PC-9 (cell line): ENCODE results near the gene CTSF. TPM values are rescaled to one million over a fixed set of nuclear protein-coding genes. Genes with fewer than 3 reads are reported as not detected.

Experiments used
- BruUV-seq: library from RNA; stranded (reverse); fragments of 400-500 nt; replicated peaks from 2 replicates; lab custom pipeline; 2021; lab: Mats Ljungman, UMichigan
- CTCF ChIA-PET: fragments of 300-600 bp; sonication (Branson Sonifier 250); formaldehyde crosslinking; loops from one replicate; lab custom pipeline; 2022; ENCODE audit warnings: antibody characterized with exemption; lab: Charles Lee
- POLR2A ChIA-PET: fragments of 300-600 bp; sonication (Branson Sonifier 250); formaldehyde crosslinking; loops from one replicate; lab custom pipeline; 2022; ENCODE audit warnings: antibody characterized with exemption; ENCODE audit not compliant: unreplicated experiment; lab: Charles Lee
- DNase-seq, 2 experiments: peaks; one replicate each; pipeline versions ENCODE4 v3.0.0 to v3.0.0-alpha.2; 2015 to 2022; ENCODE audit warnings: mixed read lengths in 1 of 2
- H2AFZ ChIP-seq: fragments of 200-600 bp; sonication (generic); 2 replicates; pipeline ENCODE4 v1.8.1; 2017; ENCODE audit warnings: antibody characterized with exemption
- H3F3A ChIP-seq: fragments of 200-600 bp; sonication (generic); 2 replicates; pipeline ENCODE4 v1.8.1; 2017; ENCODE audit warnings: antibody characterized with exemption, mild to moderate bottlenecking, low read depth; ENCODE audit not compliant: insufficient read depth
- H3K27ac ChIP-seq: fragments of 200-600 bp; sonication (generic); 2 replicates; pipeline ENCODE4 v1.6.1; 2016; ENCODE audit warnings: mixed run types
- H3K27me3 ChIP-seq: fragments of 200-600 bp; sonication (generic); 2 replicates; pipeline ENCODE4 v1.6.1; 2016; ENCODE audit warnings: low read depth, mixed run types; ENCODE audit not compliant: insufficient read depth
- H3K36me3 ChIP-seq: fragments of 200-600 bp; sonication (generic); 2 replicates; pipeline ENCODE4 v1.6.1; 2016; ENCODE audit warnings: low read depth, mixed run types
- H3K4me1 ChIP-seq: fragments of 200-600 bp; sonication (generic); replicated peaks from 2 replicates; pipeline ENCODE4 v1.6.1; 2016; ENCODE audit warnings: mixed run types; ENCODE audit not compliant: insufficient read depth
- H3K4me2 ChIP-seq: fragments of 200-600 bp; sonication (generic); 2 replicates; pipeline ENCODE4 v1.6.1; 2017; ENCODE audit warnings: mixed run types
- H3K4me3 ChIP-seq: fragments of 200-600 bp; sonication (generic); 2 replicates; pipeline ENCODE4 v1.6.1; 2016; ENCODE audit warnings: mixed run types
- H3K79me2 ChIP-seq: fragments of 200-600 bp; sonication (generic); 2 replicates; pipeline ENCODE4 v1.6.1; 2017; ENCODE audit warnings: low read depth, mixed run types
- H3K9me2 ChIP-seq: fragments of 200-600 bp; sonication (generic); 2 replicates; pipeline ENCODE4 v1.8.1; 2017; ENCODE audit warnings: mild to moderate bottlenecking; ENCODE audit not compliant: insufficient read depth
- H3K9me3 ChIP-seq: fragments of 200-600 bp; sonication (generic); 2 replicates; pipeline ENCODE4 v1.8.1; 2016; ENCODE audit warnings: low read depth; ENCODE audit not compliant: insufficient read depth
- H4K20me1 ChIP-seq: fragments of 200-600 bp; sonication (generic); 2 replicates; pipeline ENCODE4 v1.8.1; 2017; ENCODE audit not compliant: insufficient read depth
- EZH2 ChIP-seq: fragments of 200-600 bp; sonication (generic); IDR thresholded peaks from 2 replicates; pipeline ENCODE4 v1.8.0; 2017; ENCODE audit warnings: antibody characterized with exemption, low read depth
- intact Hi-C: fragments of 100-400 bp; cut with micrococcal nuclease; formaldehyde crosslinking; loops from one replicate; pipeline ENCODE4 v1.10.0; 2022; ENCODE audit not compliant: unreplicated experiment
- total RNA-seq: library from RNA; stranded (reverse); gene quantifications from 2 replicates; pipeline ENCODE4 v1.2.3, GENCODE V29; 2021
- TF ChIP-seq, protein P1 (sequence below): fragments of 200-600 bp; sonication (generic); conservative IDR thresholded peaks from 2 replicates; pipeline ENCODE4 v1.6.1; 2017; ENCODE audit warnings: mixed run types, antibody characterized with exemption, mild to moderate bottlenecking, moderate library complexity

The CTSF gene
- total RNA-seq, 1 experiment from 2014 or later: 34.3 TPM

DNA sequence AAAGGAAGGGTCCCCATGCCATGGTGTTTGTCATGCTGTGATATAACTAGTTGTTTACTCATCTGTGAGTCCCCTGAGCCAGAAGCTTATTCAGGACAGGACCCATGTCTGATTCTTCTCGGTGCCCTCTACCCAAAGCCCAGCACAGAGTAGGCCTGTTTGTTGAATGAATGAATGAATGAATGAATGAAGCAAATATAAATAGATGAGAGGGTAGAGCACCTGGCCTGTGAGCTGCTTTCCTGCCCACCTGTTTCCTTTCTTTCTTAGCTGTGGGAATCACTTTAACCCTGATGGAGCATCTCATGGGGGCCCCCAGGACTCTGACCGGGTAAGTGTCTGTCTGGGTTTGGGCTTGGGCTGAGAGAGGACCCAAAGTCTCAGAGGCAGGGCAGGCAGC, 31.8 kb upstream of the CTSF start:
- CTCF ChIA-PET: no interaction called here
- Histone ChIP-seq H3K27me3 (no peaks in the 10 kb centered on the region), H3K36me3 (no peaks in the 10 kb centered on the region; the same call in 1 of the 2 replicates), H3F3A (no peaks in the 10 kb centered on the region; the same call in 1 of the 2 replicates), H2AFZ (no peak overlapping the region), H3K4me1 (no peaks in the 10 kb centered on the region), H3K9me3 (no peaks in the 10 kb centered on the region), H4K20me1 (no peaks in the 10 kb centered on the region), H3K27ac (no peak overlapping the region), H3K4me3 (no peak overlapping the region), H3K4me2 (no peak overlapping the region), H3K9me2 (no peaks in the 10 kb centered on the region), H3K79me2 (no peaks in the 10 kb centered on the region)
- intact Hi-C loops: no loop called here
- POLR2A ChIA-PET: interaction anchor here (0.6 kb wide), 1 partner anchor 234 kb away, joined by 4 read pairs; no protein-coding TSS in a partner anchor
- TF ChIP-seq, protein P1, sequence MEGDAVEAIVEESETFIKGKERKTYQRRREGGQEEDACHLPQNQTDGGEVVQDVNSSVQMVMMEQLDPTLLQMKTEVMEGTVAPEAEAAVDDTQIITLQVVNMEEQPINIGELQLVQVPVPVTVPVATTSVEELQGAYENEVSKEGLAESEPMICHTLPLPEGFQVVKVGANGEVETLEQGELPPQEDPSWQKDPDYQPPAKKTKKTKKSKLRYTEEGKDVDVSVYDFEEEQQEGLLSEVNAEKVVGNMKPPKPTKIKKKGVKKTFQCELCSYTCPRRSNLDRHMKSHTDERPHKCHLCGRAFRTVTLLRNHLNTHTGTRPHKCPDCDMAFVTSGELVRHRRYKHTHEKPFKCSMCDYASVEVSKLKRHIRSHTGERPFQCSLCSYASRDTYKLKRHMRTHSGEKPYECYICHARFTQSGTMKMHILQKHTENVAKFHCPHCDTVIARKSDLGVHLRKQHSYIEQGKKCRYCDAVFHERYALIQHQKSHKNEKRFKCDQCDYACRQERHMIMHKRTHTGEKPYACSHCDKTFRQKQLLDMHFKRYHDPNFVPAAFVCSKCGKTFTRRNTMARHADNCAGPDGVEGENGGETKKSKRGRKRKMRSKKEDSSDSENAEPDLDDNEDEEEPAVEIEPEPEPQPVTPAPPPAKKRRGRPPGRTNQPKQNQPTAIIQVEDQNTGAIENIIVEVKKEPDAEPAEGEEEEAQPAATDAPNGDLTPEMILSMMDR: no peak
- no peak for TF ChIP-seq EZH2
- DNase-seq: no peak
- BruUV-seq: no TSS peak

GRCh38 chr11:66598993-66599392, 30.6 kb upstream of the CTSF start:
- BruUV-seq: no TSS peak
- Histone ChIP-seq H3K27ac (no peak overlapping the region), H3K27me3 (no peaks in the 10 kb centered on the region), H3K4me3 (no peak overlapping the region), H3F3A (no peaks in the 10 kb centered on the region; the same call in 1 of the 2 replicates), H2AFZ (no peak overlapping the region), H3K9me2 (no peaks in the 10 kb centered on the region), H3K4me1 (peaks cover 4% of the 10 kb centered on the region), H3K9me3 (no peaks in the 10 kb centered on the region), H3K79me2 (peaks cover 9% of the 10 kb centered on the region; the same call in 1 of the 2 replicates), H3K36me3 (no peaks in the 10 kb centered on the region; the same call in 1 of the 2 replicates), H4K20me1 (no peaks in the 10 kb centered on the region), H3K4me2 (no peak overlapping the region)
- no peak for DNase-seq
- intact Hi-C loops: no loop called here
- POLR2A ChIA-PET: no interaction called here
- no peak for TF ChIP-seq EZH2
- TF ChIP-seq, protein P1: no peak
- CTCF ChIA-PET: no interaction called here

DNA sequence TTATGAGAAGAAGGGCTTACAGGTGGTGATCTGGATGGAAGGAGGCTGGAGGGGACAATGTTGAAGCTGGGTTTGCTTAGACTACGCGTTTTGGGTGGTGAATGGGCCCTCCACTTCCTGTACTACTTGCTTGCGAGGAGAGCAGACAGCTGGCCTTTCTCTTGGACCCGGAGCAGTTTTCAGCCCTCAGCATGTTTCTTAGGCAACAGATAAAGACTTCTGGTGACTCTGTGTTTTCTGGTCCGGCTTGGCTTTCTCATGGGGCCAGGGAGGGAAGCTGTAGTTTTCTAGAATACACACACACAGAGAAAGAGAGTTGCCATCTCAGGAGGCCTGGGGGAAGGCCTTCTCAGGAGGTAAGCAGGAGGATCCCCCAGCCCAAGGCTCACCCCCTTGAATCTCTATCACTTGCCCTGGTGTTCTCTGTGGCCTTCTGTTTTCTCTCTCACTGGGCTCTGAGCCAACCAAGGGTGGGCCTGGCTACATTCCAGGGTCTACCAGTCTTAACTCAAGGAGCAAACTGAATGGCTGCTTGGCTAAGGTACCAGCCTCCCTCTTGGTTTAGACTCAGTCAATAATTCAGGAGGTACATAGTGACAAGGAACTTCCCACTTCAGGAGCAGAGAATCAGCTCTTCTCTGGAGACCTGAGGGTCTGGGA, 27.0 kb upstream of the CTSF start:
- CTCF ChIA-PET: no interaction called here

More for the DNA sequence above, 27.0 kb upstream of the CTSF start:
- Histone ChIP-seq H3K4me1 (peaks cover 16% of the 10 kb centered on the region), H3K27me3 (no peaks in the 10 kb centered on the region), H3K9me3 (no peaks in the 10 kb centered on the region), H3K4me2 (no peak overlapping the region), H3K4me3 (no peak overlapping the region), H3K9me2 (no peaks in the 10 kb centered on the region), H2AFZ (no peak overlapping the region), H3K36me3 (no peaks in the 10 kb centered on the region; the same call in 1 of the 2 replicates), H3K27ac (no peak overlapping the region), H4K20me1 (no peaks in the 10 kb centered on the region), H3K79me2 (peaks cover 18% of the 10 kb centered on the region), H3F3A (peaks cover 6% of the 10 kb centered on the region; the same call in 1 of the 2 replicates)
- DNase-seq: no peak
- TF ChIP-seq EZH2: no peak
- TF ChIP-seq, protein P1: no peak
- BruUV-seq: no TSS peak
- intact Hi-C loops: no loop called here
- POLR2A ChIA-PET: no interaction called here
